ENCODE results near the gene SND1. TPM values are rescaled to one million over a fixed set of nuclear protein-coding genes. Genes with fewer than 3 reads are reported as not detected.

Gene SND1
- total and polyA plus RNA-seq, 4 donors: 59.4 to 214 (median 84.1) TPM

DNA sequence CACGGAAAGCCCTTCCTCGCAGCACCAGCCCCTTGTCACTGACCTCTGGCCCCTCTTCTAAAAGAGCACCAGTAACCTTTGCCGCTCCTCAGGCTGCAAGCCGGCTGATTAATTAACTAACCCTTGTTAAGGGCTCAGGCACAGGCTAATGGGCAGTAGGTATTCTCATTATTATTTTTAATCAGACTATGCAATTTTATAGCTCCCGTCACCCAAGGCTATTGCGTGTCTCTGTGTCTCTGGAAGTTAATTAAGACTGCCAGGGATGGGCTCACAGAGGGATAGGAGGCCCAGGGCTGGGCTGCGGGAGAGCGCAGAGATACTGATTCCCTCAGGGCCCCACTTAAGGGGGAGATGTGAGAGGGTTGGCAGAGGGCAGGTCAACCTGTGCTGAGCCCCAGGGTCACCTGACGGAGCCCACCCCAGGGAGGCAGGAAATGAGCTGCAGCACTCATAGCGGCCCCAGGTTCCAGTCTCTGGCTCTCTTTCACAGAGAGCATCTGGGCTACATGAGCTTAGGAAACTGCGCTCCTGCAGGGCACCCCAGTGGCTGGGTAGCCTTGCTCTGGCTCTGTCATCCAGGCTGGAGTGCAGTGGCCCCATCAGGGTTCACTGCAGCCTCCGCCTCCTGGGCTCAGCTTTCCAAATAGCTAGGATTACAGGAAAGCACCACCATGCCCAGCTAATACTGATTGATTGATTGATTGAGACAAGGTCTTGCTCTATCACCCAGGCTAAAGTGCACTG lies 471.5 kb downstream of the SND1 start:
- Histone ChIP-seq H3K9ac (ENCODE audit: low read depth in 1 of 2, low read length in 2 of 2) (no peak overlapping the region), H3K4me3 (ENCODE audit: low read depth in 1 of 3, low read length in 3 of 3) (no peak overlapping the region), H3K36me3 (ENCODE audit: control insufficient read depth in 4 of 4, insufficient read depth in 3 of 4, low read depth in 1 of 4, low read length in 3 of 4) (no peaks in the 10 kb centered on the region), H3K4me1 (ENCODE audit: control insufficient read depth in 4 of 4, insufficient read depth in 4 of 4, low read length in 3 of 4) (no peaks in the 10 kb centered on the region), H3K27ac (ENCODE audit: low read depth in 1 of 2, low read length in 2 of 2) (no peak overlapping the region), H3K9me3 (ENCODE audit: control insufficient read depth in 4 of 4, low read length in 3 of 4) (no peaks in the 10 kb centered on the region), H3K27me3 (ENCODE audit: control insufficient read depth in 4 of 4, insufficient read depth in 4 of 4, low read length in 3 of 4) (no peaks in the 10 kb centered on the region)
- 81% methylated on average over 12 of the region's 12 CpGs for WGBS
- TF ChIP-seq EGR1 (IDR thresholded peaks at IDR 0.05; ENCODE audit: low read depth in 2 of 2) (no peak), TAF1 (conservative IDR thresholded peaks at IDR 0.05) (no peak), YY1 (IDR thresholded peaks at IDR 0.05) (no peak), RXRA (IDR thresholded peaks at IDR 0.05) (no peak), GABPA (IDR thresholded peaks at IDR 0.05 in 1 of 2, conservative IDR thresholded peaks at IDR 0.05 in 1 of 2) (no peak), HNF4G (IDR thresholded peaks at IDR 0.05) (no peak), FOXA2 (IDR thresholded peaks at IDR 0.05) (no peak), FOXA1 (IDR thresholded peaks at IDR 0.05) (no peak), SP1 (IDR thresholded peaks at IDR 0.05) (no peak), JUND (IDR thresholded peaks at IDR 0.05) (no peak)
- TF ChIP-seq, protein P1, sequence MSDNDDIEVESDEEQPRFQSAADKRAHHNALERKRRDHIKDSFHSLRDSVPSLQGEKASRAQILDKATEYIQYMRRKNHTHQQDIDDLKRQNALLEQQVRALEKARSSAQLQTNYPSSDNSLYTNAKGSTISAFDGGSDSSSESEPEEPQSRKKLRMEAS (IDR thresholded peaks at IDR 0.05): no peak
- DNase-seq (ENCODE audit: low spot score): no peak

- WGBS: 67% methylated on average over 4 of the region's 4 CpGs
- no peaks in the 10 kb centered on the region for H3K4me1 ChIP-seq (ENCODE audit: control insufficient read depth in 4 of 4, insufficient read depth in 4 of 4, low read length in 3 of 4)
- no peak overlapping the region for H3K9ac ChIP-seq (ENCODE audit: low read depth in 1 of 2, low read length in 2 of 2)
- TF ChIP-seq NR2F2 (IDR thresholded peaks at IDR 0.05): no peak
- TF ChIP-seq, protein P2, sequence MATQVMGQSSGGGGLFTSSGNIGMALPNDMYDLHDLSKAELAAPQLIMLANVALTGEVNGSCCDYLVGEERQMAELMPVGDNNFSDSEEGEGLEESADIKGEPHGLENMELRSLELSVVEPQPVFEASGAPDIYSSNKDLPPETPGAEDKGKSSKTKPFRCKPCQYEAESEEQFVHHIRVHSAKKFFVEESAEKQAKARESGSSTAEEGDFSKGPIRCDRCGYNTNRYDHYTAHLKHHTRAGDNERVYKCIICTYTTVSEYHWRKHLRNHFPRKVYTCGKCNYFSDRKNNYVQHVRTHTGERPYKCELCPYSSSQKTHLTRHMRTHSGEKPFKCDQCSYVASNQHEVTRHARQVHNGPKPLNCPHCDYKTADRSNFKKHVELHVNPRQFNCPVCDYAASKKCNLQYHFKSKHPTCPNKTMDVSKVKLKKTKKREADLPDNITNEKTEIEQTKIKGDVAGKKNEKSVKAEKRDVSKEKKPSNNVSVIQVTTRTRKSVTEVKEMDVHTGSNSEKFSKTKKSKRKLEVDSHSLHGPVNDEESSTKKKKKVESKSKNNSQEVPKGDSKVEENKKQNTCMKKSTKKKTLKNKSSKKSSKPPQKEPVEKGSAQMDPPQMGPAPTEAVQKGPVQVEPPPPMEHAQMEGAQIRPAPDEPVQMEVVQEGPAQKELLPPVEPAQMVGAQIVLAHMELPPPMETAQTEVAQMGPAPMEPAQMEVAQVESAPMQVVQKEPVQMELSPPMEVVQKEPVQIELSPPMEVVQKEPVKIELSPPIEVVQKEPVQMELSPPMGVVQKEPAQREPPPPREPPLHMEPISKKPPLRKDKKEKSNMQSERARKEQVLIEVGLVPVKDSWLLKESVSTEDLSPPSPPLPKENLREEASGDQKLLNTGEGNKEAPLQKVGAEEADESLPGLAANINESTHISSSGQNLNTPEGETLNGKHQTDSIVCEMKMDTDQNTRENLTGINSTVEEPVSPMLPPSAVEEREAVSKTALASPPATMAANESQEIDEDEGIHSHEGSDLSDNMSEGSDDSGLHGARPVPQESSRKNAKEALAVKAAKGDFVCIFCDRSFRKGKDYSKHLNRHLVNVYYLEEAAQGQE (IDR thresholded peaks at IDR 0.05): no peak
- no peak for TF ChIP-seq RAD21 (IDR thresholded peaks at IDR 0.05)
- no peak for TF ChIP-seq GABPA (IDR thresholded peaks at IDR 0.05 in 1 of 2, conservative IDR thresholded peaks at IDR 0.05 in 1 of 2)
- TF ChIP-seq HNF4A (conservative IDR thresholded peaks at IDR 0.05): no peak
- TF ChIP-seq RXRA (IDR thresholded peaks at IDR 0.05): no peak
- no peak for TF ChIP-seq ZBTB33 (IDR thresholded peaks at IDR 0.05)
- TF ChIP-seq, protein P3, sequence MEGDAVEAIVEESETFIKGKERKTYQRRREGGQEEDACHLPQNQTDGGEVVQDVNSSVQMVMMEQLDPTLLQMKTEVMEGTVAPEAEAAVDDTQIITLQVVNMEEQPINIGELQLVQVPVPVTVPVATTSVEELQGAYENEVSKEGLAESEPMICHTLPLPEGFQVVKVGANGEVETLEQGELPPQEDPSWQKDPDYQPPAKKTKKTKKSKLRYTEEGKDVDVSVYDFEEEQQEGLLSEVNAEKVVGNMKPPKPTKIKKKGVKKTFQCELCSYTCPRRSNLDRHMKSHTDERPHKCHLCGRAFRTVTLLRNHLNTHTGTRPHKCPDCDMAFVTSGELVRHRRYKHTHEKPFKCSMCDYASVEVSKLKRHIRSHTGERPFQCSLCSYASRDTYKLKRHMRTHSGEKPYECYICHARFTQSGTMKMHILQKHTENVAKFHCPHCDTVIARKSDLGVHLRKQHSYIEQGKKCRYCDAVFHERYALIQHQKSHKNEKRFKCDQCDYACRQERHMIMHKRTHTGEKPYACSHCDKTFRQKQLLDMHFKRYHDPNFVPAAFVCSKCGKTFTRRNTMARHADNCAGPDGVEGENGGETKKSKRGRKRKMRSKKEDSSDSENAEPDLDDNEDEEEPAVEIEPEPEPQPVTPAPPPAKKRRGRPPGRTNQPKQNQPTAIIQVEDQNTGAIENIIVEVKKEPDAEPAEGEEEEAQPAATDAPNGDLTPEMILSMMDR (IDR thresholded peaks at IDR 0.05; ENCODE audit: low read depth, low read length, missing input control): no peak
- no peak for TF ChIP-seq EGR1 (IDR thresholded peaks at IDR 0.05; ENCODE audit: low read depth in 2 of 2)
- no peak overlapping the region for H3K27ac ChIP-seq (ENCODE audit: low read depth in 1 of 2, low read length in 2 of 2)
- H3K4me3 ChIP-seq (ENCODE audit: low read depth in 1 of 3, low read length in 3 of 3): no peak overlapping the region
- DNase-seq (ENCODE audit: low spot score): no peak
- H3K9me3 ChIP-seq (ENCODE audit: control insufficient read depth in 4 of 4, low read length in 3 of 4): no peaks in the 10 kb centered on the region
- H3K36me3 ChIP-seq (ENCODE audit: control insufficient read depth in 4 of 4, insufficient read depth in 3 of 4, low read depth in 1 of 4, low read length in 3 of 4): no peaks in the 10 kb centered on the region
- no peaks in the 10 kb centered on the region for H3K27me3 ChIP-seq (ENCODE audit: control insufficient read depth in 4 of 4, insufficient read depth in 4 of 4, low read length in 3 of 4)
These were observed 472.8 kb downstream of the SND1 start for GRCh38 chr7:128124786-128125185.

Measured in liver (tissue), 9 donors.